Kidney (tissue), 14 donors: ENCODE results near the gene CXCR6. TPM values are rescaled to one million over a fixed set of nuclear protein-coding genes. Genes with fewer than 3 reads are reported as not detected.

Source experiments
- DNase-seq, 5 donors: peaks; one replicate each; pipeline ENCODE4 v3.0.0-alpha.2; 2013 to 2020
- FAIRE-seq: peaks from 2 replicates; lab custom pipeline; 2012; peaks lifted over from hg19 to GRCh38; lab: Jason Lieb, UNC
- H3K27ac ChIP-seq, 2 donors: one replicate each; pipeline ENCODE4 v1.7.0; 2013; ENCODE audit warnings: low read depth in 2 of 2, low read length in 2 of 2, inconsistent platforms in 1 of 2
- H3K27me3 ChIP-seq: one replicate; pipeline ENCODE4 v1.7.1; 2013; ENCODE audit warnings: low read length, inconsistent platforms; ENCODE audit not compliant: control insufficient read depth, insufficient read depth
- H3K36me3 ChIP-seq, 3 donors: one replicate each; pipeline versions ENCODE4 v1.7.0 to v1.7.1; 2013; ENCODE audit warnings: low read length in 3 of 3, control low read depth in 1 of 3, inconsistent platforms in 1 of 3; ENCODE audit not compliant: insufficient read depth in 3 of 3, control insufficient read depth in 2 of 3
- H3K4me1 ChIP-seq, 3 donors: one replicate each; pipeline versions ENCODE4 v1.7.0 to v1.7.1; 2013; ENCODE audit warnings: low read length in 3 of 3, inconsistent platforms in 1 of 3, low read depth in 1 of 3; ENCODE audit not compliant: control insufficient read depth in 2 of 3, insufficient read depth in 2 of 3
- H3K4me3 ChIP-seq, 3 donors: one replicate each; pipeline versions ENCODE4 v1.7.0 to v1.8.1; 2013; ENCODE audit warnings: low read length in 3 of 3, control low read depth in 1 of 3, inconsistent platforms in 1 of 3
- H3K9ac ChIP-seq, 3 donors: one replicate each; pipeline versions ENCODE4 v1.7.0 to v1.7.1; 2013; ENCODE audit warnings: low read length in 3 of 3, control low read depth in 1 of 3, inconsistent platforms in 1 of 3
- H3K9me3 ChIP-seq, 3 donors: one replicate each; pipeline versions ENCODE4 v1.7.0 to v1.7.1; 2013; ENCODE audit warnings: low read length in 3 of 3, control low read depth in 1 of 3, inconsistent platforms in 1 of 3; ENCODE audit not compliant: control insufficient read depth in 2 of 3, insufficient read depth in 1 of 3
- intact Hi-C: fragments of 100-400 bp; cut with DNase I; formaldehyde crosslinking; loops from one replicate; pipeline ENCODE4 v1.11.1; 2022
- polyA plus RNA-seq: library from polyadenylated mRNA; stranded (reverse); fragments of 350-450 nt; fragmentation: Illumina TruSeq; extraction: RNeasy Lipid Tissue Mini Kit (QIAGEN cat#74804); gene quantifications from one replicate; pipeline ENCODE4 v1.2.3, GENCODE V29; 2014; ENCODE audit warnings: low read depth, low replicate concordance; ENCODE audit not compliant: insufficient read depth
- total RNA-seq: library from RNA; stranded (reverse); fragmentation: NEBNext Ultra II Directional; extraction: Animal tissue kit (Norgen Biotek cat#: 25700); gene quantifications from one replicate; pipeline ENCODE4 v1.2.1, GENCODE V29; 2021
- TF ChIP-seq, protein P1 (sequence below): IDR thresholded peaks from 3 replicates; pipeline ENCODE4 v1.5.1; 2012; ENCODE audit warnings: mild to moderate bottlenecking, moderate library complexity, borderline replicate concordance; ENCODE audit not compliant: insufficient read depth; ENCODE audit errors: extremely low read depth
- donor health status: control.
- donor health status: control.
- donor health status: control.
- donor health status: control.
- donor health status: control.
- donor health status: DM: yes; HTN: yes; CAD: no.
- donor health status: Normal renal cell carcinoma (clear cell type).

CXCR6 gene
- total and polyA plus RNA-seq, 2 donors from 2014 or later, result 0.39 to 2.7 TPM

- Histone ChIP-seq H3K27me3 (no peaks in the 10 kb centered on the region), H3K27ac (no peak overlapping the region), H3K36me3 (peaks cover 0 to 22% (median 19%) of the 10 kb centered on the region in 3 donors), H3K4me1 (peaks cover 0 to 9% (median 6%) of the 10 kb centered on the region in 3 donors), H3K9ac (no peak overlapping the region), H3K9me3 (no peaks in the 10 kb centered on the region), H3K4me3 (no peak overlapping the region)
- TF ChIP-seq, protein P1, sequence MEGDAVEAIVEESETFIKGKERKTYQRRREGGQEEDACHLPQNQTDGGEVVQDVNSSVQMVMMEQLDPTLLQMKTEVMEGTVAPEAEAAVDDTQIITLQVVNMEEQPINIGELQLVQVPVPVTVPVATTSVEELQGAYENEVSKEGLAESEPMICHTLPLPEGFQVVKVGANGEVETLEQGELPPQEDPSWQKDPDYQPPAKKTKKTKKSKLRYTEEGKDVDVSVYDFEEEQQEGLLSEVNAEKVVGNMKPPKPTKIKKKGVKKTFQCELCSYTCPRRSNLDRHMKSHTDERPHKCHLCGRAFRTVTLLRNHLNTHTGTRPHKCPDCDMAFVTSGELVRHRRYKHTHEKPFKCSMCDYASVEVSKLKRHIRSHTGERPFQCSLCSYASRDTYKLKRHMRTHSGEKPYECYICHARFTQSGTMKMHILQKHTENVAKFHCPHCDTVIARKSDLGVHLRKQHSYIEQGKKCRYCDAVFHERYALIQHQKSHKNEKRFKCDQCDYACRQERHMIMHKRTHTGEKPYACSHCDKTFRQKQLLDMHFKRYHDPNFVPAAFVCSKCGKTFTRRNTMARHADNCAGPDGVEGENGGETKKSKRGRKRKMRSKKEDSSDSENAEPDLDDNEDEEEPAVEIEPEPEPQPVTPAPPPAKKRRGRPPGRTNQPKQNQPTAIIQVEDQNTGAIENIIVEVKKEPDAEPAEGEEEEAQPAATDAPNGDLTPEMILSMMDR, result no peak
- intact Hi-C loops, result no loop called here
- FAIRE-seq (no peak), DNase-seq (no peak)
These were observed 5.2 kb upstream of the CXCR6 start for GRCh38 chr3:45938043-45938435.

DNA sequence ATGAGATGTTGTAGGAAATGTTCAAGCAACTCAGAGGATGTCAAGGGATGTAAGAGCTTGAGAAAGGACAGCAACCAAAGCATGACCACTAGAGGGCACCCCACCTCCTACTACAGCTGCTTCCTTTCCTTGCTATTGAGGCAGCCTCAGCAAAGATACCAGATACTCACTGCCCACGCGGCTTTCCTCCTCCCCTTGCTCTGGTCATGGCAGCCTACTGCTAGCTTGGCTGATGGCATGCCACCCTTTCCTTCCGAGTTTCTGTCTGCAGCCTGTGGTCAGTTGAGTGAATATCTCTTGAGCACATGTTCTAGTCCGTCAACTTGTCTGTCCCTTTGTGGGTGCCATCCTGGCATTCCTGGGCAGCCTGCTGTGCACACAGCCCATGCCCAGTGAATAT, 4.4 kb upstream of the CXCR6 start:
- no peaks in the 10 kb centered on the region for H3K9me3 ChIP-seq
- FAIRE-seq, result no peak

GRCh38 chr3:45939341-45939771, 3.9 kb upstream of the CXCR6 start:
- peaks cover 0 to 22% (median 17%) of the 10 kb centered on the region in 3 donors for H3K36me3 ChIP-seq
- H3K4me1 ChIP-seq, result peaks cover 0 to 9% (median 6%) of the 10 kb centered on the region in 3 donors
- H3K27me3 ChIP-seq, result no peaks in the 10 kb centered on the region
- intact Hi-C loops, result no loop called here
- H3K27ac ChIP-seq, result no peak overlapping the region
- peak overlapping the region in 1 of 3 donors; percentile 36 for H3K9ac ChIP-seq
- FAIRE-seq, result no peak
- H3K9me3 ChIP-seq, result no peaks in the 10 kb centered on the region
- DNase-seq, result no peak
- TF ChIP-seq, protein P1, result no peak
- no peak overlapping the region for H3K4me3 ChIP-seq

More for the DNA sequence above, 4.4 kb upstream of the CXCR6 start:
- peaks cover 0 to 22% (median 19%) of the 10 kb centered on the region in 3 donors for H3K36me3 ChIP-seq
- no peak overlapping the region for H3K4me3 ChIP-seq
- H3K27ac ChIP-seq, result no peak overlapping the region
- H3K4me1 ChIP-seq, result peaks cover 0 to 9% (median 6%) of the 10 kb centered on the region in 3 donors
- peak overlapping the region in 1 of 3 donors; percentile 36 for H3K9ac ChIP-seq
- DNase-seq, result peak; percentile 82 to 93 (median 89)
- intact Hi-C loops, result no loop called here
- TF ChIP-seq, protein P1, result peak; percentile 89
- no peaks in the 10 kb centered on the region for H3K27me3 ChIP-seq
